ENCODE results near the gene ZNF831. TPM values are rescaled to one million over a fixed set of nuclear protein-coding genes. Genes with fewer than 3 reads are reported as not detected.

ZNF831 gene
- not detected in 2 replicates for total RNA-seq (ENCODE audit: low replicate concordance)

GRCh38 chr20:59163631-59164530 lies at the start of gene ZNF831:
Gene ZNF831 (plus strand): TSS chr20:59163821. CDS start chr20:59191020, 27,199 bp downstream.

GRCh38 chr20:59300333-59301081 lies 136.9 kb downstream of the ZNF831 start, which contains the start of gene EDN3:
Gene EDN3 (plus strand): TSS chr20:59300611. CDS start chr20:59300813, 202 bp downstream.

Other genes with a start within 250 kb of the ZNF831 start
- 54.4 and 63.7 TPM in 2 replicates for gene NELFCD, start 182.6 kb upstream of the ZNF831 start, total RNA-seq (ENCODE audit: low replicate concordance)
- 280 and 325 TPM in 2 replicates for gene CTSZ, start 156.6 kb upstream of the ZNF831 start, total RNA-seq (ENCODE audit: low replicate concordance)
- gene TUBB1, start 144.4 kb upstream of the ZNF831 start, total RNA-seq (ENCODE audit: low replicate concordance): not detected in 2 replicates
- gene ATP5F1E, start 131.5 kb upstream of the ZNF831 start, total RNA-seq (ENCODE audit: low replicate concordance): 34.3 and 34.9 TPM in 2 replicates
- 62.6 and 75.1 TPM in 2 replicates for gene PRELID3B, start 121.0 kb upstream of the ZNF831 start, total RNA-seq (ENCODE audit: low replicate concordance)
- gene EDN3, start 136.8 kb downstream of the ZNF831 start, total RNA-seq (ENCODE audit: low replicate concordance): not detected in 2 replicates